Neural progenitor cell (in vitro differentiated cells): Measurements from ENCODE around the gene CISD1.

ENCODE experiments used
- EZH2phosphoT487 ChIP-seq: fragments of 200-600 bp; sonication (generic); IDR thresholded peaks from 2 replicates; pipeline ENCODE4 v1.6.1; 2017; ENCODE audit warnings: antibody characterized with exemption
- TF ChIP-seq, protein P1 (sequence below): fragments of 200-600 bp; sonication (generic); IDR thresholded peaks from 2 replicates; pipeline ENCODE4 v1.5.1; 2017; ENCODE audit warnings: antibody characterized with exemption, mild to moderate bottlenecking

DNA sequence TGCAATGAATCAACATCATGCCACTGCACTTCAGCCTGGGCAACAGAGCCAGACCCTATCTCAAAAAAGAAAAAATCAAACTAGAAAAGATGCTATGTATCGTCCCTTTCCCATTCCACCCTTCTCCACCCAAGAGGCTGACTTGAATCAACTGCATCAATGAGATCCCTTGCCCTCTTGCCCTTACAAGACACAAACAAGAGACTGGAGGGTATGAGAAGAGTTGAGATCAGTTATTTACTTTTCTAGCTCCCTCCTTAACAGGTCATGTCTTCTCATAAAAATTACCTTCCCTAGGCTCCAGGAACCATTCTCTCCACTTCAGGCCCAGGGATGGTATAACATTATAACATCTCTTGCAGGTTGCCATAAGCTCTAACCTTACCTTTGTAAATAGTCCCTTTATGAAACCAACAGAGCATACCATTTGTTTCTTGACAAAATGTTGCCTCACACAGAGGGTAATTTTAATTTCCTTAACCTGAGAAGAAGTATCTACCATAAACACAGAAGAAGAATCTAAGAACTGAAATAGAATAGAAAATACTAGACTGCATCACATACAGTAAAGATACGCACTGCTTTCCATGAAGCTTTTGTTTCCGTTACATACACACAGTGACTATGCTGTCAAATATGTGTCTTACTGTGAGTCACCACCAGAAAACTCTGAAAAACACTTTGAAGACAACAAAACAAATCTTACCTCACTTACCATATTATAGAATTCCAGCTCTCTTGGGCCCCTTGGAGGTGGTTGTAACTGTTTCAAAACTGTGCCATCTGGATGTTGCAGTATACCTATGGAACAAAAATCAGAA lies 31.7 kb upstream of the CISD1 start:
- TF ChIP-seq, protein P1, sequence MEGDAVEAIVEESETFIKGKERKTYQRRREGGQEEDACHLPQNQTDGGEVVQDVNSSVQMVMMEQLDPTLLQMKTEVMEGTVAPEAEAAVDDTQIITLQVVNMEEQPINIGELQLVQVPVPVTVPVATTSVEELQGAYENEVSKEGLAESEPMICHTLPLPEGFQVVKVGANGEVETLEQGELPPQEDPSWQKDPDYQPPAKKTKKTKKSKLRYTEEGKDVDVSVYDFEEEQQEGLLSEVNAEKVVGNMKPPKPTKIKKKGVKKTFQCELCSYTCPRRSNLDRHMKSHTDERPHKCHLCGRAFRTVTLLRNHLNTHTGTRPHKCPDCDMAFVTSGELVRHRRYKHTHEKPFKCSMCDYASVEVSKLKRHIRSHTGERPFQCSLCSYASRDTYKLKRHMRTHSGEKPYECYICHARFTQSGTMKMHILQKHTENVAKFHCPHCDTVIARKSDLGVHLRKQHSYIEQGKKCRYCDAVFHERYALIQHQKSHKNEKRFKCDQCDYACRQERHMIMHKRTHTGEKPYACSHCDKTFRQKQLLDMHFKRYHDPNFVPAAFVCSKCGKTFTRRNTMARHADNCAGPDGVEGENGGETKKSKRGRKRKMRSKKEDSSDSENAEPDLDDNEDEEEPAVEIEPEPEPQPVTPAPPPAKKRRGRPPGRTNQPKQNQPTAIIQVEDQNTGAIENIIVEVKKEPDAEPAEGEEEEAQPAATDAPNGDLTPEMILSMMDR, result no peak
- no peak for TF ChIP-seq EZH2phosphoT487
